GM12873 (cell line): ENCODE results near the gene MELTF.
A peak's percentile ranks its signal among the peaks of the same experiment; 100 is the strongest.

ENCODE experiments used
- CTCF ChIP-seq: IDR thresholded peaks from 2 replicates; pipeline ENCODE4 v1.5.1; 2012; ENCODE audit warnings: low read depth, mild to moderate bottlenecking, moderate library complexity, low read length, control low read depth; ENCODE audit not compliant: insufficient read depth; ENCODE audit errors: missing control alignments

Gene MELTF

GRCh38 chr3:197023998-197024651 lies 5.5 kb downstream of the MELTF start:
- peak; percentile 17 for TF ChIP-seq CTCF

- TF ChIP-seq CTCF = no peak
These were observed 6.2 kb downstream of the MELTF start for GRCh38 chr3:197023241-197023997.

- no peak for TF ChIP-seq CTCF
These were observed 7.0 kb downstream of the MELTF start for GRCh38 chr3:197022405-197023231.

GRCh38 chr3:197021729-197022404 lies 7.8 kb downstream of the MELTF start:
- TF ChIP-seq CTCF = no peak

- no peak for TF ChIP-seq CTCF
These were observed 8.4 kb downstream of the MELTF start for GRCh38 chr3:197021231-197021630.

- no peak for TF ChIP-seq CTCF
These were observed 10.1 kb downstream of the MELTF start for GRCh38 chr3:197019535-197019934.
